Measurements from ENCODE around the gene PDK1. TPM values are rescaled to one million over a fixed set of nuclear protein-coding genes. Genes with fewer than 3 reads are reported as not detected.

PDK1 gene
- total RNA-seq, 1 donor from 2014 or later, result 22.0 TPM

DNA sequence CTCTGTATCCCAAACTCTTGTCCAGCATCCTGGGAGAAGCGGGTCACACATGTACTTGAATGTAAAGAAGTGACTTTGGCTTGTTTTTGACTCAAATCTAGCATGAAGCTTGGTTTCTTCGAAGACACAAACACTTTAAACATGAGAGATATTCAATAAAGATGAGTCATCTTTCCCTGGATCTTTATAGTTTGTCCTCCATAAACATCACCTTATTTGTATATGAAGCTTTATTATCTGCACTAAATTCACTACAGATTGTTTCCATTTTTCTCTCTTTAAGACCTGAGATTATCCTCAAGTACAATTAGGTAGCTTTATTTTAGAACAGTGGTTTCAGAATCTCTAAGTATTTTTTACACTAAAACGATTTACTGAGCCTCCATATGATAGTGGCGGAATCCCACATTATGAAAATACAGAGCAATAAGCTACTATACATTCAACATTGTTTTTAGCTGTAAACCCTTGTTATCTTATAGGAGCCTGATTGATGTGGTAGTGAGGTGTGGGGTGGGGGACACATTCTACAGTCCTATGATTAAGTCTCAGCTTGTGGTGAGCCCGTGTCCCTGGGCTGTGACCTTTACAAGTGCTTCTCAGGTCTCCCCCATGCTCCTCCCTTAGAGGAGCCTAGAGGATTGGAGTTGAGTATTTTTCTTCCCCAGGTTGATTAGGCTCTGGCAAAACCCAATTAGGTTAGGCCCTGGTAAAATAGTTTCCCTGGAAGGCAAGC lies 100.1 kb downstream of the PDK1 start:
- Mint-ChIP-seq H3K27ac (ENCODE audit: unreplicated experiment) (no peak overlapping the region), H3K9me3 (ENCODE audit: unreplicated experiment) (peaks cover 11% of the 10 kb centered on the region), H3K4me1 (ENCODE audit: low read depth, unreplicated experiment) (no peaks in the 10 kb centered on the region), H3K36me3 (ENCODE audit: unreplicated experiment) (peaks cover 21% of the 10 kb centered on the region), H3K4me3 (ENCODE audit: unreplicated experiment) (no peak overlapping the region), H3K27me3 (ENCODE audit: unreplicated experiment) (peaks cover 3% of the 10 kb centered on the region)
- TF ChIP-seq, protein P1, sequence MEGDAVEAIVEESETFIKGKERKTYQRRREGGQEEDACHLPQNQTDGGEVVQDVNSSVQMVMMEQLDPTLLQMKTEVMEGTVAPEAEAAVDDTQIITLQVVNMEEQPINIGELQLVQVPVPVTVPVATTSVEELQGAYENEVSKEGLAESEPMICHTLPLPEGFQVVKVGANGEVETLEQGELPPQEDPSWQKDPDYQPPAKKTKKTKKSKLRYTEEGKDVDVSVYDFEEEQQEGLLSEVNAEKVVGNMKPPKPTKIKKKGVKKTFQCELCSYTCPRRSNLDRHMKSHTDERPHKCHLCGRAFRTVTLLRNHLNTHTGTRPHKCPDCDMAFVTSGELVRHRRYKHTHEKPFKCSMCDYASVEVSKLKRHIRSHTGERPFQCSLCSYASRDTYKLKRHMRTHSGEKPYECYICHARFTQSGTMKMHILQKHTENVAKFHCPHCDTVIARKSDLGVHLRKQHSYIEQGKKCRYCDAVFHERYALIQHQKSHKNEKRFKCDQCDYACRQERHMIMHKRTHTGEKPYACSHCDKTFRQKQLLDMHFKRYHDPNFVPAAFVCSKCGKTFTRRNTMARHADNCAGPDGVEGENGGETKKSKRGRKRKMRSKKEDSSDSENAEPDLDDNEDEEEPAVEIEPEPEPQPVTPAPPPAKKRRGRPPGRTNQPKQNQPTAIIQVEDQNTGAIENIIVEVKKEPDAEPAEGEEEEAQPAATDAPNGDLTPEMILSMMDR (IDR thresholded peaks at IDR 0.05; ENCODE audit: partially characterized antibody, unreplicated experiment), result no peak
- DNase-seq, result no peak

Other genes starting within 250 kb of the PDK1 start
- gene ITGA6, start 128.5 kb upstream of the PDK1 start, total RNA-seq (ENCODE audit: unreplicated experiment), result 0.81 TPM
- 8.7 TPM for gene RAPGEF4, start 179.8 kb downstream of the PDK1 start, total RNA-seq (ENCODE audit: unreplicated experiment)